Ishikawa (cell line): ENCODE measurements around the gene SUSD6.

Experiments used
- CEBPB ChIP-seq: IDR thresholded peaks from 2 replicates; pipeline ENCODE4 v1.6.1; 2012
- CREB1 ChIP-seq: IDR thresholded peaks from 2 replicates; pipeline ENCODE4 v1.6.1; 2012; ENCODE audit warnings: low read depth
- EGR1 ChIP-seq: IDR thresholded peaks from 2 replicates; pipeline ENCODE4 v1.6.1; 2012
- EP300 ChIP-seq: IDR thresholded peaks from 2 replicates; pipeline ENCODE4 v1.6.1; 2012; ENCODE audit warnings: borderline replicate concordance
- FOXM1 ChIP-seq: IDR thresholded peaks from 2 replicates; pipeline ENCODE4 v1.6.1; 2012; ENCODE audit warnings: low read depth, borderline replicate concordance
- MAX ChIP-seq: IDR thresholded peaks from 2 replicates; pipeline ENCODE4 v1.6.1; 2012
- NFIC ChIP-seq: IDR thresholded peaks from 2 replicates; pipeline ENCODE4 v1.6.1; 2012
- RAD21 ChIP-seq: IDR thresholded peaks from 2 replicates; pipeline ENCODE4 v1.6.1; 2012; ENCODE audit warnings: low read depth
- REST ChIP-seq: IDR thresholded peaks from 2 replicates; pipeline ENCODE4 v1.6.1; 2012; ENCODE audit warnings: low read depth, mild to moderate bottlenecking
- TAF1 ChIP-seq: IDR thresholded peaks from 2 replicates; pipeline ENCODE4 v1.6.1; 2012; ENCODE audit warnings: low read depth, mild to moderate bottlenecking
- TCF12 ChIP-seq: IDR thresholded peaks from 2 replicates; pipeline ENCODE4 v1.6.1; 2012; ENCODE audit warnings: low read depth
- TEAD4 ChIP-seq: IDR thresholded peaks from 2 replicates; pipeline ENCODE4 v1.6.1; 2012
- USF1 ChIP-seq: IDR thresholded peaks from 2 replicates; pipeline ENCODE4 v1.6.1; 2012
- YY1 ChIP-seq: IDR thresholded peaks from 2 replicates; pipeline ENCODE4 v1.6.1; 2012; ENCODE audit warnings: low read depth
- ZBTB7A ChIP-seq: IDR thresholded peaks from 2 replicates; pipeline ENCODE4 v1.6.1; 2012; ENCODE audit warnings: low read depth

Gene SUSD6

GRCh38 chr14:69616408-69616773 lies 5.0 kb downstream of the SUSD6 start:
- TF ChIP-seq ZBTB7A, result no peak
- no peak for TF ChIP-seq REST

- TF ChIP-seq RAD21 (no peak), TEAD4 (no peak), FOXM1 (no peak), TAF1 (no peak), MAX (no peak), CEBPB (no peak), TCF12 (no peak), CREB1 (no peak), YY1 (no peak), EGR1 (no peak), EP300 (no peak), ZBTB7A (no peak), NFIC (no peak), USF1 (no peak), REST (no peak)
Observed at GRCh38 chr14:69617796-69618195, 6.4 kb downstream of the SUSD6 start.

GRCh38 chr14:69619012-69619411 lies 7.6 kb downstream of the SUSD6 start:
- TF ChIP-seq TCF12 (no peak), TAF1 (no peak), EGR1 (no peak), ZBTB7A (no peak), CREB1 (no peak), YY1 (no peak), TEAD4 (no peak)

GRCh38 chr14:69620211-69620611 lies 8.8 kb downstream of the SUSD6 start:
- TF ChIP-seq MAX (no peak), EGR1 (no peak), EP300 (no peak), REST (no peak), TAF1 (no peak), RAD21 (no peak), ZBTB7A (no peak), TCF12 (no peak), YY1 (no peak), USF1 (no peak), NFIC (no peak), CREB1 (no peak)

- no peak for TF ChIP-seq ZBTB7A
- TF ChIP-seq NFIC, result no peak
- no peak for TF ChIP-seq TEAD4
- no peak for TF ChIP-seq FOXM1
- no peak for TF ChIP-seq CEBPB
- TF ChIP-seq EGR1, result no peak
- no peak for TF ChIP-seq CREB1
- no peak for TF ChIP-seq TAF1
Observed at GRCh38 chr14:69620981-69621380, 9.6 kb downstream of the SUSD6 start.

- TF ChIP-seq EP300 (no peak), FOXM1 (no peak), YY1 (no peak), RAD21 (no peak), NFIC (no peak), REST (no peak), TCF12 (no peak), MAX (no peak), EGR1 (no peak), CREB1 (no peak), CEBPB (no peak)
Observed at GRCh38 chr14:69624136-69624535, 12.7 kb downstream of the SUSD6 start.
